HCT116 (cell line): ENCODE data around the gene S100A12. TPM values are rescaled to one million over a fixed set of nuclear protein-coding genes. Genes with fewer than 3 reads are reported as not detected.

Source experiments
- ATAC-seq: fragments of 200-7000 bp; cut with Tn5 transposase; 2 replicates; pipeline ENCODE4 v1.9.1; 2020; ENCODE audit warnings: mild to moderate bottlenecking, moderate library complexity
- BruUV-seq: library from RNA; stranded (reverse); fragments of 400-500 nt; replicated peaks from 2 replicates; lab custom pipeline; 2021; lab: Mats Ljungman, UMichigan
- CTCF ChIA-PET: fragments of 300-600 bp; sonication (Branson Sonifier 250); formaldehyde crosslinking; loops from one replicate; lab custom pipeline; 2021; ENCODE audit warnings: antibody characterized with exemption; lab: Charles Lee
- POLR2A ChIA-PET: fragments of 300-600, 350-600 bp; sonication (Branson Sonifier 250); formaldehyde crosslinking; loops from one replicate; lab custom pipeline; 2021; ENCODE audit warnings: antibody characterized with exemption; lab: Charles Lee
- RAD21 ChIA-PET, 2 experiments: fragments of 300-600 bp; sonication (Branson Sonifier 250); formaldehyde crosslinking; loops; one replicate each; lab custom pipeline; 2023; ENCODE audit warnings: low total read pairs in 2 of 2; ENCODE audit not compliant: uncharacterized antibody in 2 of 2, unreplicated experiment in 2 of 2, low non-redundant PET in 1 of 2; lab: Charles Lee
- DNase-seq: peaks from one replicate; pipeline ENCODE4 v3.0.0-alpha.2; 2010; ENCODE audit warnings: low read depth, low spot score
- H2AFZ ChIP-seq: fragments of 200-600 bp; shearing (Covaris generic), sonication (generic); 2 replicates; pipeline ENCODE4 v1.6.1; 2017; ENCODE audit warnings: low read depth, mixed run types, mixed read lengths, antibody characterized with exemption, low read length; ENCODE audit not compliant: poor library complexity, severe bottlenecking
- H3K27ac ChIP-seq: 2 replicates; pipeline ENCODE4 v1.5.1; 2012; ENCODE audit warnings: low read depth, low read length
- H3K27me3 ChIP-seq: fragments of 200-600 bp; sonication (generic); 2 replicates; pipeline ENCODE4 v1.6.1; 2016; ENCODE audit warnings: mixed run types, low read length, mixed read lengths; ENCODE audit not compliant: insufficient read depth
- H3K36me3 ChIP-seq, 2 experiments: fragments of 200-500 bp in 1 of 2; fragments of 200-600 bp in 1 of 2; sonication (Bioruptor generic) in 1 of 2; sonication (generic) in 1 of 2; 2 replicates each; pipeline versions ENCODE4 v1.5.1 to v1.6.1; 2014 to 2016; ENCODE audit warnings: low read length in 2 of 2, inconsistent platforms in 1 of 2, mixed read lengths in 1 of 2, mixed run types in 1 of 2; ENCODE audit not compliant: insufficient read depth in 2 of 2, control insufficient read depth in 1 of 2
- H3K4me1 ChIP-seq, 2 experiments: fragments of 200-600 bp in 1 of 2; sonication (generic) in 1 of 2; 2 replicates each; pipeline versions ENCODE4 v1.5.1 to v1.6.1; 2012 to 2017; ENCODE audit warnings: low read length in 2 of 2, inconsistent platforms in 1 of 2, mild to moderate bottlenecking in 1 of 2, mixed read lengths in 1 of 2, mixed run types in 1 of 2, moderate library complexity in 1 of 2; ENCODE audit not compliant: insufficient read depth in 2 of 2, control insufficient read depth in 1 of 2
- H3K4me2 ChIP-seq: fragments of 200-600 bp; sonication (generic); 2 replicates; pipeline ENCODE4 v1.6.1; 2017; ENCODE audit warnings: mixed run types, low read length, mixed read lengths
- H3K4me3 ChIP-seq, 2 experiments: fragments of 200-600 bp in 1 of 2; sonication (generic) in 1 of 2; replicated peaks in 1 of 2; 2 replicates each; pipeline ENCODE4 v1.5.1; 2011 to 2016; ENCODE audit warnings: low read length in 2 of 2, control low read depth in 1 of 2, low read depth in 1 of 2, mild to moderate bottlenecking in 1 of 2, mixed read lengths in 1 of 2, mixed run types in 1 of 2
- H3K79me2 ChIP-seq: fragments of 200-600 bp; sonication (generic); 2 replicates; pipeline ENCODE4 v1.6.1; 2017; ENCODE audit warnings: mild to moderate bottlenecking, mixed run types, low read length, moderate library complexity, mixed read lengths; ENCODE audit not compliant: insufficient read depth
- H3K9ac ChIP-seq: fragments of 200-600 bp; sonication (generic); 2 replicates; pipeline ENCODE4 v1.6.1; 2016; ENCODE audit warnings: low read length, mixed read lengths
- H3K9me2 ChIP-seq: fragments of 200-600 bp; sonication (generic), shearing (Covaris generic); 2 replicates; pipeline ENCODE4 v1.6.1; 2017; ENCODE audit warnings: mixed run types, mild to moderate bottlenecking, moderate library complexity; ENCODE audit not compliant: insufficient read depth
- H3K9me3 ChIP-seq, 2 experiments: fragments of 200-500 bp in 1 of 2; fragments of 200-600 bp in 1 of 2; sonication (Bioruptor generic) in 1 of 2; sonication (generic) in 1 of 2; 2 replicates each; pipeline ENCODE4 v1.6.1; 2014 to 2017; ENCODE audit warnings: low read length in 2 of 2, mixed read lengths in 2 of 2, inconsistent platforms in 1 of 2, low read depth in 1 of 2, mild to moderate bottlenecking in 1 of 2, mixed run types in 1 of 2, moderate library complexity in 1 of 2; ENCODE audit not compliant: control insufficient read depth in 1 of 2, insufficient read depth in 1 of 2
- H4K20me1 ChIP-seq: fragments of 200-600 bp; sonication (generic), shearing (Covaris generic); 2 replicates; pipeline ENCODE4 v1.6.1; 2017; ENCODE audit warnings: mixed run types, mild to moderate bottlenecking, moderate library complexity; ENCODE audit not compliant: insufficient read depth
- CBX3 ChIP-seq: IDR thresholded peaks from 2 replicates; pipeline ENCODE4 v1.6.1; 2012; ENCODE audit warnings: low read depth
- CEBPB ChIP-seq: IDR thresholded peaks from 2 replicates; pipeline ENCODE4 v1.6.1; 2012; ENCODE audit warnings: low read depth
- CTCF ChIP-seq, 3 experiments: fragments of 200-600 bp in 1 of 3; sonication (generic) in 1 of 3; IDR thresholded peaks in 2 of 3; conservative IDR thresholded peaks in 1 of 3; 2 replicates each; pipeline ENCODE4 v1.5.1; 2012 to 2017; ENCODE audit warnings: low read depth in 2 of 3, low read length in 2 of 3, antibody characterized with exemption in 1 of 3, borderline replicate concordance in 1 of 3, control low read depth in 1 of 3, mild to moderate bottlenecking in 1 of 3, mixed read lengths in 1 of 3, mixed run types in 1 of 3, moderate library complexity in 1 of 3; ENCODE audit not compliant: insufficient read depth in 1 of 3
- ELF1 ChIP-seq: IDR thresholded peaks from 2 replicates; pipeline ENCODE4 v1.6.1; 2012; ENCODE audit warnings: low read depth, borderline replicate concordance
- EZH2 ChIP-seq: fragments of 200-600 bp; sonication (generic); IDR thresholded peaks from 2 replicates; pipeline ENCODE4 v1.6.1; 2017; ENCODE audit warnings: antibody characterized with exemption, mixed run types
- JUND ChIP-seq: IDR thresholded peaks from 2 replicates; pipeline ENCODE4 v1.6.1; 2012
- MAX ChIP-seq: IDR thresholded peaks from 2 replicates; pipeline ENCODE4 v1.6.1; 2012
- RAD21 ChIP-seq: IDR thresholded peaks from 2 replicates; pipeline ENCODE4 v1.6.1; 2012; ENCODE audit warnings: low read depth, mild to moderate bottlenecking
- REST ChIP-seq: IDR thresholded peaks from 2 replicates; pipeline ENCODE4 v1.6.1; 2012; ENCODE audit warnings: low read depth
- SP1 ChIP-seq: IDR thresholded peaks from 2 replicates; pipeline ENCODE4 v1.6.1; 2012; ENCODE audit warnings: low read depth
- TCF7L2 ChIP-seq: IDR thresholded peaks from 2 replicates; pipeline ENCODE4 v1.7.0; 2011; ENCODE audit warnings: borderline replicate concordance, inconsistent platforms; ENCODE audit not compliant: insufficient read depth, insufficient read length; ENCODE audit errors: extremely low read depth
- ZNF274 ChIP-seq: fragments of 200-500 bp; sonication (Bioruptor generic); IDR thresholded peaks from 2 replicates; pipeline ENCODE4 v1.6.1; 2014; ENCODE audit warnings: mild to moderate bottlenecking, low read depth, low read length, inconsistent platforms
- intact Hi-C: fragments of 100-400 bp; cut with micrococcal nuclease; formaldehyde crosslinking; loops from 2 replicates; pipeline ENCODE4 v1.10.0; 2022
- total RNA-seq: library from RNA; stranded (reverse); gene quantifications from one replicate; pipeline ENCODE4 v1.2.1, GENCODE V29; 2021; ENCODE audit not compliant: unreplicated experiment
- TF ChIP-seq, protein P1 (sequence below): IDR thresholded peaks from 2 replicates; pipeline ENCODE4 v1.6.1; 2012

The S100A12 gene
- total RNA-seq, 1 experiment from 2014 or later, result not detected

- intact Hi-C loops, result no loop called here
- CTCF ChIA-PET, result interaction anchor here (1.0 kb wide), 1 partner anchor 267 kb away, joined by 3 read pairs; the partner anchor contains the start of gene S100A13
- Histone ChIP-seq H3K4me1 (no peaks in the 10 kb centered on the region), H3K79me2 (no peaks in the 10 kb centered on the region), H2AFZ (no peak overlapping the region), H3K4me2 (no peak overlapping the region), H3K9ac (no peak overlapping the region), H3K27me3 (peaks cover 14% of the 10 kb centered on the region), H4K20me1 (no peaks in the 10 kb centered on the region), H3K9me2 (no peaks in the 10 kb centered on the region), H3K27ac (no peak overlapping the region), H3K4me3 (no peak overlapping the region)
- POLR2A ChIA-PET, result no interaction called here
- RAD21 ChIA-PET, result no interaction called here
- no peak for ATAC-seq
- BruUV-seq, result no TSS peak
- TF ChIP-seq CBX3 (no peak), MAX (no peak), ZNF274 (no peak), ELF1 (no peak), CEBPB (no peak), TCF7L2 (no peak), SP1 (no peak), REST (no peak), EZH2 (no peak), JUND (no peak), RAD21 (no peak), CTCF (IDR thresholded peaks at IDR 0.05 in 2 of 3, conservative IDR thresholded peaks at IDR 0.05 in 1 of 3; ENCODE audit: borderline replicate concordance in 1 of 3, insufficient read depth in 1 of 3, low read depth in 2 of 3, low read length in 2 of 3) (no peak)
- TF ChIP-seq, protein P1, sequence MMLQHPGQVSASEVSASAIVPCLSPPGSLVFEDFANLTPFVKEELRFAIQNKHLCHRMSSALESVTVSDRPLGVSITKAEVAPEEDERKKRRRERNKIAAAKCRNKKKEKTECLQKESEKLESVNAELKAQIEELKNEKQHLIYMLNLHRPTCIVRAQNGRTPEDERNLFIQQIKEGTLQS, result no peak
- TF ChIP-seq, all 23 proteins: peak for 0
- Histone ChIP-seq H3K9me3 (no peaks in the 10 kb centered on the region), H3K36me3 (no peaks in the 10 kb centered on the region)
- DNase-seq, result no peak
These were observed 15.2 kb downstream of the S100A12 start for GRCh38 chr1:153360190-153360589.
